K562 (cell line): ENCODE results near the gene TNK2. TPM values are rescaled to one million over a fixed set of nuclear protein-coding genes. Genes with fewer than 3 reads are reported as not detected.
"Not testable (repeated sequence)": the region's sequence is repeated elsewhere in the genome, so short reads cannot be mapped to it uniquely, and the experiment has no call there.

Experiments
- ATAC-seq: fragments of 200-7000 bp; cut with Tn5 transposase; 3 replicates; pipeline ENCODE4 v1.9.1; 2020; ENCODE audit warnings: moderate library complexity
- BruUV-seq: library from RNA; stranded (reverse); fragments of 400-500 nt; replicated peaks from 2 replicates; lab custom pipeline; 2021; lab: Mats Ljungman, UMichigan
- CTCF ChIA-PET: fragments of 300-600 bp; formaldehyde crosslinking; extraction: SDS; loops from one replicate; lab custom pipeline; 2021; ENCODE audit warnings: low intra/inter-chr PET ratio; lab: Yijun Ruan, JAX
- POLR2A ChIA-PET: fragments of 300-600, 350-650 bp; sonication (Branson Sonifier 250); formaldehyde crosslinking; extraction: SDS; loops from one replicate; lab custom pipeline; 2021; ENCODE audit warnings: antibody characterized with exemption, inconsistent platforms; lab: Yijun Ruan, JAX
- DNase-seq, 4 experiments: peaks; one replicate each; pipeline versions ENCODE4 v3.0.0 to v3.0.0-alpha.2; 2011 to 2018; ENCODE audit warnings: low spot score in 3 of 4, mixed read lengths in 3 of 4; ENCODE audit errors: extremely low read depth in 1 of 4
- FAIRE-seq: peaks from 2 replicates; lab custom pipeline; 2011; peaks lifted over from hg19 to GRCh38; lab: Jason Lieb, UNC
- H2AFZ ChIP-seq: 2 replicates; pipeline ENCODE4 v1.6.0; 2011; ENCODE audit warnings: low read depth, low read length, control low read depth, inconsistent platforms
- H3K27ac ChIP-seq: fragments of 200-600 bp; 3 replicates; pipeline ENCODE4 v1.8.0; 2011; ENCODE audit warnings: low read depth, mild to moderate bottlenecking, control low read depth, inconsistent platforms, low read length, moderate library complexity, mixed read lengths; ENCODE audit errors: extremely low read depth
- H3K27me3 ChIP-seq, 2 experiments: fragments of 300-600 bp in 1 of 2; 2 replicates in 1 of 2; 3 replicates in 1 of 2; pipeline versions ENCODE4 v1.6.0 to v1.8.0; 2011; ENCODE audit warnings: inconsistent platforms in 2 of 2, low read length in 2 of 2, mild to moderate bottlenecking in 1 of 2, mixed read lengths in 1 of 2, moderate library complexity in 1 of 2; ENCODE audit not compliant: control insufficient read depth in 2 of 2, insufficient read depth in 2 of 2
- H3K36me3 ChIP-seq: fragments of 300-600 bp; 3 replicates; pipeline ENCODE4 v1.8.0; 2011; ENCODE audit warnings: mild to moderate bottlenecking, low read length, inconsistent platforms; ENCODE audit not compliant: control insufficient read depth, insufficient read depth
- H3K4me1 ChIP-seq, 2 experiments: fragments of 200-600 bp in 1 of 2; replicated peaks in 1 of 2; 2 replicates in 1 of 2; 3 replicates in 1 of 2; pipeline versions ENCODE4 v1.5.1 to v1.8.0; 2011; ENCODE audit warnings: inconsistent platforms in 2 of 2, low read length in 2 of 2, mild to moderate bottlenecking in 1 of 2, mixed read lengths in 1 of 2, moderate library complexity in 1 of 2; ENCODE audit not compliant: control insufficient read depth in 2 of 2, insufficient read depth in 2 of 2
- H3K4me2 ChIP-seq: 2 replicates; pipeline ENCODE4 v1.6.1; 2011; ENCODE audit warnings: low read length, control low read depth, inconsistent platforms, mixed read lengths; ENCODE audit not compliant: insufficient read depth
- H3K4me3 ChIP-seq: fragments of 200-600 bp; sonication (generic), shearing (Covaris generic); 2 replicates; pipeline ENCODE4 v1.5.1; 2016; ENCODE audit warnings: control low read depth, inconsistent platforms
- H3K79me2 ChIP-seq: fragments of 200-600 bp; 3 replicates; pipeline ENCODE4 v1.8.0; 2011; ENCODE audit warnings: low read length, inconsistent platforms; ENCODE audit not compliant: control insufficient read depth, insufficient read depth
- H3K9ac ChIP-seq, 2 experiments: 2 replicates each; pipeline versions ENCODE4 v1.6.0 to v1.6.1; 2011; ENCODE audit warnings: low read depth in 2 of 2, low read length in 2 of 2, control low read depth in 1 of 2, inconsistent platforms in 1 of 2, mild to moderate bottlenecking in 1 of 2, mixed read lengths in 1 of 2; ENCODE audit not compliant: insufficient read depth in 1 of 2
- H3K9me1 ChIP-seq: one replicate; pipeline ENCODE4 v1.6.0; 2011; ENCODE audit warnings: inconsistent platforms, mild to moderate bottlenecking, low read length, moderate library complexity; ENCODE audit not compliant: control insufficient read depth, insufficient read depth
- H3K9me3 ChIP-seq: replicated peaks from 2 replicates; pipeline ENCODE4 v1.5.1; 2011; ENCODE audit warnings: low read depth, low read length, inconsistent platforms; ENCODE audit not compliant: control insufficient read depth, insufficient read depth
- H4K20me1 ChIP-seq: replicated peaks from 2 replicates; pipeline ENCODE4 v1.6.1; 2011; ENCODE audit warnings: low read length, inconsistent platforms, mixed read lengths; ENCODE audit not compliant: control insufficient read depth, insufficient read depth
- CBFB ChIP-seq: sonication (generic); formaldehyde crosslinking; IDR thresholded peaks from 2 replicates; pipeline ENCODE4 v1.4.0; 2020; ENCODE audit warnings: mild to moderate bottlenecking, missing genetic modification reagents
- COPS2 ChIP-seq: fragments of 450-650 bp; conservative IDR thresholded peaks from 2 replicates; pipeline ENCODE4 v1.6.1; 2016; ENCODE audit warnings: mild to moderate bottlenecking, moderate library complexity
- CXXC5 ChIP-seq: fragments of 250-450 bp; sonication (Bioruptor Pico); IDR thresholded peaks from 2 replicates; pipeline ENCODE4 v1.8.0; 2022; ENCODE audit warnings: inconsistent platforms, mild to moderate bottlenecking, moderate library complexity
- HDAC6 ChIP-seq: IDR thresholded peaks from 2 replicates; pipeline ENCODE4 v1.6.1; 2012; ENCODE audit warnings: low read depth, mild to moderate bottlenecking, control low read depth, inconsistent platforms, low read length, moderate library complexity
- NFRKB ChIP-seq: fragments of 450-650 bp; IDR thresholded peaks from 2 replicates; pipeline ENCODE4 v1.6.1; 2016; ENCODE audit warnings: low read depth
- PRPF4 ChIP-seq: fragments of 200-400 bp; formaldehyde crosslinking; IDR thresholded peaks from one replicate; pipeline ENCODE4 v1.6.1; 2017; ENCODE audit warnings: low read length, low read depth, mild to moderate bottlenecking; ENCODE audit not compliant: insufficient read depth, poor library complexity, severe bottlenecking
- SMAD3 ChIP-seq: fragments of 450-650 bp; formaldehyde crosslinking; conservative IDR thresholded peaks from 2 replicates; pipeline ENCODE4 v1.4.0; 2020; ENCODE audit warnings: mild to moderate bottlenecking
- ZNF224 ChIP-seq: sonication (generic); formaldehyde crosslinking; IDR thresholded peaks from 2 replicates; pipeline ENCODE4 v1.8.0; 2022; ENCODE audit warnings: mild to moderate bottlenecking, missing genetic modification reagents
- ZNF408 ChIP-seq: fragments of 250-450 bp; sonication (Bioruptor Pico); IDR thresholded peaks from 2 replicates; pipeline ENCODE4 v1.4.0; 2020; ENCODE audit warnings: low read depth, mild to moderate bottlenecking, moderate library complexity
- ZNF644 ChIP-seq: fragments of 200-800 bp; sonication (Bioruptor generic); IDR thresholded peaks from 2 replicates; pipeline ENCODE4 v1.6.1; 2016; ENCODE audit warnings: low read depth, missing genetic modification characterization, missing compliant biosample characterization
- WGBS: fragments of 100-300 bp; shearing (Covaris generic); methylation state at CpG from one replicate; pipeline ENCODE4 v1.1.6; 2016; ENCODE audit warnings: low coverage, mixed read lengths; ENCODE audit not compliant: insufficient coverage; ENCODE audit errors: missing lambda C conversion rate; 5-methylcytosine and 5-hydroxymethylcytosine counted together
- in situ Hi-C: fragments of 300-500 bp; cut with MboI; formaldehyde crosslinking; loops from 4 replicates; pipeline ENCODE4 v1.15.0; 2018; ENCODE audit warnings: inconsistent platforms, mixed read lengths
- intact Hi-C: fragments of 100-400 bp; cut with micrococcal nuclease; formaldehyde crosslinking; loops from 2 replicates; pipeline ENCODE4 v1.14.2; 2022
- polyA plus RNA-seq, 8 experiments: library from polyadenylated mRNA; depleted of rRNA in 4 of 8; stranded (reverse) in 5 of 8; unstranded in 3 of 8; fragments of >200 nt; fragmentation: Nextera tagmentation in 2 of 8; fragmentation: Illumina TruSeq in 1 of 8; extraction: Ambion mirVana in 2 of 8; extraction: Trizol in 1 of 8; gene quantifications; 2 replicates each; pipeline versions ENCODE4 v1.2.1 to v1.2.3, GENCODE V29; 2011 to 2014; ENCODE audit warnings: inconsistent platforms in 1 of 8, missing spikeins in 1 of 8
- total RNA-seq, 7 experiments: library from RNA; depleted of rRNA in 6 of 7; stranded (reverse); fragments of >200 nt in 6 of 7; fragmentation: Illumina TruSeq in 2 of 7; extraction: Trizol in 2 of 7; gene quantifications; 2 replicates each; pipeline versions ENCODE4 v1.2.1 to v1.2.3, GENCODE V29; 2011 to 2021; ENCODE audit warnings: low replicate concordance in 1 of 7

The TNK2 gene
- total and polyA plus RNA-seq, 9 of the 15 experiments (the other 6 are each of a cell fraction or from before 2014, with no cell fraction given) = 0.03 to 33.8 (median 6.5) TPM

GRCh38 chr3:195872097-195872496, 36.3 kb downstream of the TNK2 start:
- no peak for ATAC-seq
- no peaks in the 10 kb centered on the region for H3K27me3 ChIP-seq
- H3K9me1 ChIP-seq = no peaks in the 10 kb centered on the region
- ChIA-PET CTCF (no interaction called here), POLR2A (interaction anchor here (1.4 kb wide), 1 partner anchor 14 kb away, joined by 3 read pairs; no protein-coding TSS in a partner anchor)
- no peak overlapping the region for H3K4me2 ChIP-seq
- H3K4me3 ChIP-seq = no peak overlapping the region
- no peaks in the 10 kb centered on the region; the same call in 2 of the 3 replicates for H3K79me2 ChIP-seq
- no TSS peak for BruUV-seq
- peaks cover 9 to 57% of the 10 kb centered on the region in 2 experiments for H3K4me1 ChIP-seq
- no peak overlapping the region; a peak in 1 of 4 replicates for H3K9ac ChIP-seq
- WGBS = 93% methylated on average over 22 of the region's 28 CpGs
- H3K27ac ChIP-seq = no peak overlapping the region
- no peak for FAIRE-seq
- intact Hi-C loops (no loop called here), in situ Hi-C loops (no loop called here)
- no peak overlapping the region for H2AFZ ChIP-seq
- H3K9me3 ChIP-seq = no peaks in the 10 kb centered on the region
- no peaks in the 10 kb centered on the region for H4K20me1 ChIP-seq
- no peak for DNase-seq
- no peak for TF ChIP-seq NFRKB
- no peak for TF ChIP-seq ZNF408 (CRISPR knock-in tag)
- no peak for TF ChIP-seq CXXC5
- TF ChIP-seq ZNF644 (tag) = no peak
- no peak for TF ChIP-seq PRPF4
- no peak for TF ChIP-seq COPS2
- TF ChIP-seq HDAC6 = no peak
- no peak for TF ChIP-seq ZNF224
- no peak for TF ChIP-seq SMAD3 (CRISPR knock-in tag)
- no peak for TF ChIP-seq CBFB (CRISPR knock-in tag)
- H3K36me3 ChIP-seq = peaks cover 9% of the 10 kb centered on the region; the same call in 1 of the 3 replicates

- H3K4me2 ChIP-seq, CTCF ChIA-PET, DNase-seq, H4K20me1 ChIP-seq, in situ Hi-C loops, FAIRE-seq, H3K9ac ChIP-seq, intact Hi-C loops, H3K27me3 ChIP-seq, H3K9me1 ChIP-seq, H3K27ac ChIP-seq, H3K79me2 ChIP-seq, H3K9me3 ChIP-seq, H3K4me3 ChIP-seq, ATAC-seq, BruUV-seq, H2AFZ ChIP-seq: not testable (repeated sequence)
- Histone ChIP-seq H3K4me1 (peaks cover 6 to 53% of the 10 kb centered on the region in 2 experiments), H3K36me3 (peaks cover 11% of the 10 kb centered on the region; the same call in 1 of the 3 replicates)
- WGBS = no CpG with 5 or more reads among the region's 3 CpGs
- POLR2A ChIA-PET = interaction anchor here (0.7 to 1.4 kb wide), 2 partner anchors 15 to 20 kb away, joined by 3 to 4 read pairs; no protein-coding TSS in a partner anchor
These were observed 36.7 kb downstream of the TNK2 start for GRCh38 chr3:195871686-195872085.
